ENCODE data around the gene SGCB.

Gene SGCB

DNA sequence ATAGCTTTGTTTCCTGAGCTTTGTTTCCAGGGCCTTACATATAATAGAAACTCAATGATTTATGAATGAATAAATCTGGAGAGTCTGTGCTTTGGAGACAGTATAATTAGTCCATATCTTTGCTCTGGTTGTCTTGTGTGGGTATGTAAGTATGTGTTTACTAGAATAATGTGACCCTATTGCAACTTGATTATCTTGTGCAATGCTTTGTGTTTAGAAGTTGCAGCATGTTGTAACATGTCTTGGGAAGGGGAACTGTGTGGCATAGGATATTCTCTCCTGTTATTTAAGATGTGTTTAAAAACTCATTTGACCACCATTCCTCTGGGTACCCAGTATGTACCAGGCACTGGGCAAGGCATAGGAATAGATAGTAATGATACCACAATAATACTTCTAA lies 19.1 kb upstream of the SGCB start:
- Histone ChIP-seq H4K20me1 (ENCODE audit: insufficient read depth, low read length) (no peaks in the 10 kb centered on the region), H3F3A (ENCODE audit: insufficient read depth, low read length) (no peaks in the 10 kb centered on the region), H3K79me2 (ENCODE audit: low read length) (no peaks in the 10 kb centered on the region), H3K4me3 (ENCODE audit: low read length) (no peak overlapping the region), H3K27me3 (replicated peaks; ENCODE audit: insufficient read depth, low read length) (no peaks in the 10 kb centered on the region), H3K27ac (ENCODE audit: low read length) (no peak overlapping the region), H3K9me3 (replicated peaks; ENCODE audit: insufficient read depth, low read length) (no peaks in the 10 kb centered on the region), H3K36me3 (replicated peaks; ENCODE audit: insufficient read depth, low read length) (no peaks in the 10 kb centered on the region), H3K9ac (ENCODE audit: low read length) (no peak overlapping the region), H3K4me1 (ENCODE audit: low read length) (no peaks in the 10 kb centered on the region), H2AFZ (ENCODE audit: low read length) (no peak overlapping the region), H3K4me2 (ENCODE audit: low read depth, low read length) (no peak overlapping the region), H3K9me2 (replicated peaks; ENCODE audit: insufficient read depth, low read length) (no peaks in the 10 kb centered on the region)
- no peak for DNase-seq
- no peak for TF ChIP-seq CTCF (IDR thresholded peaks at IDR 0.05; ENCODE audit: low read length)
- TF ChIP-seq EZH2phosphoT487 (IDR thresholded peaks at IDR 0.05; ENCODE audit: low read length) = no peak
- TF ChIP-seq EZH2 (optimal IDR thresholded peaks at IDR 0.05; ENCODE audit: low read depth, low read length) = no peak

DNA sequence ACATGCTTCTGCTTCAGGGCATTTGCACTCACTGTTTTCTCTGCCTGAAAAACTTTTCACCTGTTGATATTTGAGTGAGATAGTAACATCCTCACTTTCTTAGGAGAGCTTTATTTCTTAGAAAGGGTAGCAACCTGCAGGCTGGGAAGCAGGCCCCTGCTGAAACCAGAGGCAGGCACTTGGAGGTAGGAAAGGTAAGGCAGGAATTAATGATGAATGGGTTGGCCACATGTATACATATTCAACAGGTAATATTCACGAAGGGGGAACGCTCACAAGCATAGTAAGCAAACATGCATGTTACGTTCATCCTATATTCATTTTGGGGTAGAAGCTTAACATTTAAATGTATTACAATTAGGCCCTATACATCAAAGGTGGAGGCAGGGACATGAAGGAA lies 16.2 kb upstream of the SGCB start:
- TF ChIP-seq EZH2phosphoT487 (IDR thresholded peaks at IDR 0.05; ENCODE audit: low read length) = no peak
- TF ChIP-seq CTCF (IDR thresholded peaks at IDR 0.05; ENCODE audit: low read length) = no peak
- no peak for TF ChIP-seq EZH2 (optimal IDR thresholded peaks at IDR 0.05; ENCODE audit: low read depth, low read length)
- Histone ChIP-seq H3K36me3 (replicated peaks; ENCODE audit: insufficient read depth, low read length) (no peaks in the 10 kb centered on the region), H3K27me3 (replicated peaks; ENCODE audit: insufficient read depth, low read length) (no peaks in the 10 kb centered on the region), H3F3A (ENCODE audit: insufficient read depth, low read length) (no peaks in the 10 kb centered on the region), H3K9me2 (replicated peaks; ENCODE audit: insufficient read depth, low read length) (no peaks in the 10 kb centered on the region), H3K4me1 (ENCODE audit: low read length) (no peaks in the 10 kb centered on the region), H3K27ac (ENCODE audit: low read length) (no peak overlapping the region), H4K20me1 (ENCODE audit: insufficient read depth, low read length) (no peaks in the 10 kb centered on the region), H2AFZ (ENCODE audit: low read length) (no peak overlapping the region), H3K4me3 (ENCODE audit: low read length) (no peak overlapping the region), H3K9me3 (replicated peaks; ENCODE audit: insufficient read depth, low read length) (no peaks in the 10 kb centered on the region), H3K79me2 (ENCODE audit: low read length) (no peaks in the 10 kb centered on the region), H3K4me2 (ENCODE audit: low read depth, low read length) (no peak overlapping the region), H3K9ac (ENCODE audit: low read length) (no peak overlapping the region)
- DNase-seq = no peak

DNA sequence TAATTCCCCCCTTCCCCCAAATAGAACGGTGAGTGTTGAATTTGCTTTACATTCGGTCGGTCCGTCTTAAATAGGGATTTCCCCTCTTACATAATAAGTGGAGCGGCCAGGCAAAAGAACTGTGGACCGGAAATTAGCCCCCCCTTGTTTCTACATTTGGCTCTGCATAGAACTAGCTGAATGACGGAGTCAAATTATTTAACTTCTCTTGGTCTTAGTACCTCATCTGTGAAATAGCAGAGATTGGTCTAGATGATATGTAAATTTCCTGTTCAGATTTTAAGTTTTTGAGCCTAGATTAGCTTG lies 14.3 kb upstream of the SGCB start:
- Histone ChIP-seq H3K4me1 (ENCODE audit: low read length) (no peaks in the 10 kb centered on the region), H3K79me2 (ENCODE audit: low read length) (no peaks in the 10 kb centered on the region), H3K9ac (ENCODE audit: low read length) (no peak overlapping the region), H4K20me1 (ENCODE audit: insufficient read depth, low read length) (no peaks in the 10 kb centered on the region), H2AFZ (ENCODE audit: low read length) (no peak overlapping the region), H3K27ac (ENCODE audit: low read length) (no peak overlapping the region), H3K9me3 (replicated peaks; ENCODE audit: insufficient read depth, low read length) (no peaks in the 10 kb centered on the region), H3K36me3 (replicated peaks; ENCODE audit: insufficient read depth, low read length) (no peaks in the 10 kb centered on the region), H3K4me2 (ENCODE audit: low read depth, low read length) (no peak overlapping the region), H3K9me2 (replicated peaks; ENCODE audit: insufficient read depth, low read length) (no peaks in the 10 kb centered on the region), H3K4me3 (ENCODE audit: low read length) (no peak overlapping the region), H3K27me3 (replicated peaks; ENCODE audit: insufficient read depth, low read length) (no peaks in the 10 kb centered on the region), H3F3A (ENCODE audit: insufficient read depth, low read length) (no peaks in the 10 kb centered on the region)
- TF ChIP-seq EZH2 (optimal IDR thresholded peaks at IDR 0.05; ENCODE audit: low read depth, low read length) (no peak), EZH2phosphoT487 (IDR thresholded peaks at IDR 0.05; ENCODE audit: low read length) (no peak), CTCF (IDR thresholded peaks at IDR 0.05; ENCODE audit: low read length) (no peak)
- DNase-seq = no peak
